Gastroesophageal sphincter (tissue), 4 donors: ENCODE data around the gene RSF1. TPM values are rescaled to one million over a fixed set of nuclear protein-coding genes. Genes with fewer than 3 reads are reported as not detected.

Experiments
- ATAC-seq: fragments of 150-250 bp; one replicate; pipeline ENCODE4 v1.9.1; 2016; ENCODE audit warnings: mild to moderate bottlenecking, moderate library complexity
- H3K27ac ChIP-seq, 4 donors: fragments of 200-600 bp; sonication (generic) in 3 of 4; 1 replicate in 3 of 4; 2 replicates in 1 of 4; pipeline ENCODE4 v1.5.1; 2016 to 2019
- H3K27me3 ChIP-seq: fragments of 200-600 bp; sonication (generic); one replicate; pipeline ENCODE4 v1.5.1; 2019
- H3K36me3 ChIP-seq, 2 donors: fragments of 200-600 bp; sonication (generic); one replicate each; pipeline ENCODE4 v1.5.1; 2019; ENCODE audit warnings: control low read depth in 1 of 2
- H3K4me1 ChIP-seq, 3 donors: fragments of 200-600 bp; sonication (generic); 1 replicate in 2 of 3; 2 replicates in 1 of 3; pipeline ENCODE4 v1.5.1; 2016 to 2019; ENCODE audit warnings: control low read depth in 2 of 3
- H3K4me3 ChIP-seq, 2 donors: fragments of 200-600 bp; sonication (generic); one replicate each; pipeline ENCODE4 v1.5.1; 2019; ENCODE audit warnings: mild to moderate bottlenecking in 1 of 2, moderate library complexity in 1 of 2
- H3K9me3 ChIP-seq, 3 donors: fragments of 200-600 bp; sonication (generic); one replicate each; pipeline ENCODE4 v1.5.1; 2017 to 2019; ENCODE audit warnings: control low read depth in 2 of 3
- EP300 ChIP-seq: sonication (generic); formaldehyde crosslinking; IDR thresholded peaks from one replicate; pipeline ENCODE4 v1.6.1; 2017; ENCODE audit warnings: antibody characterized with exemption, mild to moderate bottlenecking
- POLR2A ChIP-seq, 2 donors: fragments of 450-650 bp; IDR thresholded peaks; one replicate each; pipeline ENCODE4 v1.6.1; 2017; ENCODE audit warnings: antibody characterized with exemption in 2 of 2, mild to moderate bottlenecking in 2 of 2, moderate library complexity in 1 of 2
- POLR2AphosphoS5 ChIP-seq: sonication (generic); formaldehyde crosslinking; IDR thresholded peaks from one replicate; pipeline ENCODE4 v1.6.1; 2017; ENCODE audit warnings: antibody characterized with exemption
- WGBS, 2 donors: methylation state at CpG; one replicate each; pipeline ENCODE4 v1.1.5; 2018; ENCODE audit warnings: low coverage in 1 of 2; 5-methylcytosine and 5-hydroxymethylcytosine counted together
- total RNA-seq, 4 donors: library from RNA; depleted of rRNA; stranded (reverse); fragments of >200 nt; gene quantifications; one replicate each; pipeline ENCODE4 v1.1.0, GENCODE V29; 2016
- TF ChIP-seq, protein P1 (sequence below), 4 experiments: fragments of 200-600 bp in 2 of 4; fragments of 450-650 bp in 2 of 4; sonication (generic) in 1 of 4; IDR thresholded peaks; one replicate each; pipeline ENCODE4 v1.5.1; 2017 to 2019; ENCODE audit warnings: antibody characterized with exemption in 4 of 4, mild to moderate bottlenecking in 2 of 4, moderate library complexity in 2 of 4

Gene RSF1
- total RNA-seq, 4 donors from 2014 or later: 63.9 to 99.1 (median 80.8) TPM

- ATAC-seq: no peak
- TF ChIP-seq POLR2A (IDR thresholded peaks at IDR 0.05): no peak
- no peak for TF ChIP-seq POLR2AphosphoS5
- TF ChIP-seq, protein P1, sequence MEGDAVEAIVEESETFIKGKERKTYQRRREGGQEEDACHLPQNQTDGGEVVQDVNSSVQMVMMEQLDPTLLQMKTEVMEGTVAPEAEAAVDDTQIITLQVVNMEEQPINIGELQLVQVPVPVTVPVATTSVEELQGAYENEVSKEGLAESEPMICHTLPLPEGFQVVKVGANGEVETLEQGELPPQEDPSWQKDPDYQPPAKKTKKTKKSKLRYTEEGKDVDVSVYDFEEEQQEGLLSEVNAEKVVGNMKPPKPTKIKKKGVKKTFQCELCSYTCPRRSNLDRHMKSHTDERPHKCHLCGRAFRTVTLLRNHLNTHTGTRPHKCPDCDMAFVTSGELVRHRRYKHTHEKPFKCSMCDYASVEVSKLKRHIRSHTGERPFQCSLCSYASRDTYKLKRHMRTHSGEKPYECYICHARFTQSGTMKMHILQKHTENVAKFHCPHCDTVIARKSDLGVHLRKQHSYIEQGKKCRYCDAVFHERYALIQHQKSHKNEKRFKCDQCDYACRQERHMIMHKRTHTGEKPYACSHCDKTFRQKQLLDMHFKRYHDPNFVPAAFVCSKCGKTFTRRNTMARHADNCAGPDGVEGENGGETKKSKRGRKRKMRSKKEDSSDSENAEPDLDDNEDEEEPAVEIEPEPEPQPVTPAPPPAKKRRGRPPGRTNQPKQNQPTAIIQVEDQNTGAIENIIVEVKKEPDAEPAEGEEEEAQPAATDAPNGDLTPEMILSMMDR (IDR thresholded peaks at IDR 0.05): no peak
- TF ChIP-seq EP300: no peak
- Histone ChIP-seq H3K4me3 (no peak overlapping the region), H3K27me3 (no peaks in the 10 kb centered on the region), H3K9me3 (no peaks in the 10 kb centered on the region), H3K36me3 (peaks cover 0 to 7% of the 10 kb centered on the region in 2 donors), H3K27ac (no peak overlapping the region), H3K4me1 (peaks cover 0 to 36% (median 7%) of the 10 kb centered on the region in 3 donors)
- 82 to 86% methylated on average over 4 to 5 of the region's 5 CpGs for WGBS, 2 donors
Observed at GRCh38 chr11:77753230-77753629, 67.3 kb downstream of the RSF1 start.

DNA sequence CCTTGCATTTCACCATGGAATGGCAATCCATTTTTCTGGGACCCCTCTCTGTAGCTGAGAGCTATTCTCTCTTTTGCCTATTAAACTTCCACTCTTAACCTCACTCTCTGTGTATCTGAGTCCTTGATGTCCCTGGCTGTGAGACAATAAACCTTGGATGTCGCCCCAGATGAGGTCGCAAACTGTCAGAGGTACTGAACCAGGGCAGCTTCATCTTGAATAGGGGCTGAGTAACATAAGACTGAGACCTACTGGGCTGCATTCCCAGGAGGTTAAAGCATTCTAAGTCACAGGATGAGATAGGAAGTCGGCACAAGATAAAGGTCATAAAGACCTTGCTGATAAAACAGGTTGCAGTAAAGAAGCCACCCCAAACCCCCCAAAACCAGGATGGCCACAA lies 68.0 kb downstream of the RSF1 start:
- TF ChIP-seq POLR2AphosphoS5 (no peak), EP300 (no peak), POLR2A (IDR thresholded peaks at IDR 0.05) (no peak)
- TF ChIP-seq, protein P1 (IDR thresholded peaks at IDR 0.05): no peak
- Histone ChIP-seq H3K4me1 (peaks cover 0 to 43% (median 7%) of the 10 kb centered on the region in 3 donors), H3K9me3 (no peaks in the 10 kb centered on the region), H3K36me3 (peaks cover 0 to 7% of the 10 kb centered on the region in 2 donors), H3K27ac (no peak overlapping the region), H3K27me3 (no peaks in the 10 kb centered on the region), H3K4me3 (no peak overlapping the region)
- ATAC-seq: no peak
- 57% methylated on average over 3 of the region's 3 CpGs; no CpG with 5 or more reads in 1 of the 2 donors for WGBS, 2 donors

GRCh38 chr11:77750394-77751156 lies 69.9 kb downstream of the RSF1 start:
- H3K9me3 ChIP-seq: no peaks in the 10 kb centered on the region
- no peak for ATAC-seq
- no peak overlapping the region for H3K4me3 ChIP-seq
- 95 to 96% methylated on average over 6 of the region's 6 CpGs for WGBS, 2 donors
- no peaks in the 10 kb centered on the region for H3K27me3 ChIP-seq
- peaks cover 0 to 35% (median 7%) of the 10 kb centered on the region in 3 donors for H3K4me1 ChIP-seq
- H3K36me3 ChIP-seq: peaks cover 0 to 7% of the 10 kb centered on the region in 2 donors
- H3K27ac ChIP-seq: no peak overlapping the region
- TF ChIP-seq, protein P1 (IDR thresholded peaks at IDR 0.05): no peak
- TF ChIP-seq POLR2A (IDR thresholded peaks at IDR 0.05) (no peak), POLR2AphosphoS5 (no peak), EP300 (no peak)

- ATAC-seq: no peak
- H3K27ac ChIP-seq: no peak overlapping the region
- 69 to 78% methylated on average over 5 of the region's 5 CpGs for WGBS, 2 donors
Observed at GRCh38 chr11:77749232-77749631, 71.3 kb downstream of the RSF1 start.

More at GRCh38 chr11:77749232-77749631, 71.3 kb downstream of the RSF1 start:
- Histone ChIP-seq H3K4me3 (no peak overlapping the region), H3K4me1 (peaks cover 0 to 35% (median 7%) of the 10 kb centered on the region in 3 donors), H3K36me3 (peaks cover 0 to under 1% of the 10 kb centered on the region in 2 donors), H3K27me3 (no peaks in the 10 kb centered on the region), H3K9me3 (no peaks in the 10 kb centered on the region)
- TF ChIP-seq EP300 (no peak), POLR2AphosphoS5 (no peak), POLR2A (IDR thresholded peaks at IDR 0.05) (no peak)
- TF ChIP-seq, protein P1 (IDR thresholded peaks at IDR 0.05): no peak
